ENCODE results near the gene PTPRD.

GRCh38 chr9:8817335-8817734 lies 1795.5 kb downstream of the PTPRD start:
- TF ChIP-seq CTCF (IDR thresholded peaks at IDR 0.05), result no peak
- TF ChIP-seq POLR2A (IDR thresholded peaks at IDR 0.05), result no peak
